Coronary artery (tissue), 2 donors: ENCODE data around the gene RAB11FIP5.

ENCODE experiments used
- DNase-seq: peaks from one replicate; pipeline ENCODE4 v3.0.0-alpha.2; 2017; ENCODE audit warnings: low spot score
- H3K27ac ChIP-seq, 2 donors: fragments of 200-600 bp; sonication (generic); one replicate each; pipeline ENCODE4 v1.5.1; 2016 to 2019
- H3K4me3 ChIP-seq: fragments of 200-600 bp; sonication (generic); 2 replicates; pipeline ENCODE4 v1.5.1; 2016; ENCODE audit warnings: mild to moderate bottlenecking, moderate library complexity
- TF ChIP-seq, protein P1 (sequence below): fragments of 200-600 bp; sonication (generic); IDR thresholded peaks from one replicate; pipeline ENCODE4 v1.5.1; 2019; ENCODE audit warnings: antibody characterized with exemption

The RAB11FIP5 gene

GRCh38 chr2:73078457-73079411 is 34.0 kb downstream of the RAB11FIP5 start:
- TF ChIP-seq, protein P1, sequence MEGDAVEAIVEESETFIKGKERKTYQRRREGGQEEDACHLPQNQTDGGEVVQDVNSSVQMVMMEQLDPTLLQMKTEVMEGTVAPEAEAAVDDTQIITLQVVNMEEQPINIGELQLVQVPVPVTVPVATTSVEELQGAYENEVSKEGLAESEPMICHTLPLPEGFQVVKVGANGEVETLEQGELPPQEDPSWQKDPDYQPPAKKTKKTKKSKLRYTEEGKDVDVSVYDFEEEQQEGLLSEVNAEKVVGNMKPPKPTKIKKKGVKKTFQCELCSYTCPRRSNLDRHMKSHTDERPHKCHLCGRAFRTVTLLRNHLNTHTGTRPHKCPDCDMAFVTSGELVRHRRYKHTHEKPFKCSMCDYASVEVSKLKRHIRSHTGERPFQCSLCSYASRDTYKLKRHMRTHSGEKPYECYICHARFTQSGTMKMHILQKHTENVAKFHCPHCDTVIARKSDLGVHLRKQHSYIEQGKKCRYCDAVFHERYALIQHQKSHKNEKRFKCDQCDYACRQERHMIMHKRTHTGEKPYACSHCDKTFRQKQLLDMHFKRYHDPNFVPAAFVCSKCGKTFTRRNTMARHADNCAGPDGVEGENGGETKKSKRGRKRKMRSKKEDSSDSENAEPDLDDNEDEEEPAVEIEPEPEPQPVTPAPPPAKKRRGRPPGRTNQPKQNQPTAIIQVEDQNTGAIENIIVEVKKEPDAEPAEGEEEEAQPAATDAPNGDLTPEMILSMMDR, result no peak
- DNase-seq, result no peak
- Histone ChIP-seq H3K4me3 (no peak overlapping the region), H3K27ac (no peak overlapping the region)

GRCh38 chr2:73077424-73077795 is 35.3 kb downstream of the RAB11FIP5 start:
- DNase-seq, result no peak
- TF ChIP-seq, protein P1, result no peak
- Histone ChIP-seq H3K4me3 (no peak overlapping the region), H3K27ac (no peak overlapping the region)

- TF ChIP-seq, protein P1, result no peak
- Histone ChIP-seq H3K4me3 (no peak overlapping the region), H3K27ac (no peak overlapping the region)
- DNase-seq, result no peak
These were observed 35.9 kb downstream of the RAB11FIP5 start for GRCh38 chr2:73076701-73077423.

- no peak for DNase-seq
- H3K4me3 ChIP-seq, result no peak overlapping the region
- TF ChIP-seq, protein P1, result no peak
- H3K27ac ChIP-seq, result no peak overlapping the region
These were observed 37.0 kb downstream of the RAB11FIP5 start for GRCh38 chr2:73075477-73076373.

DNA sequence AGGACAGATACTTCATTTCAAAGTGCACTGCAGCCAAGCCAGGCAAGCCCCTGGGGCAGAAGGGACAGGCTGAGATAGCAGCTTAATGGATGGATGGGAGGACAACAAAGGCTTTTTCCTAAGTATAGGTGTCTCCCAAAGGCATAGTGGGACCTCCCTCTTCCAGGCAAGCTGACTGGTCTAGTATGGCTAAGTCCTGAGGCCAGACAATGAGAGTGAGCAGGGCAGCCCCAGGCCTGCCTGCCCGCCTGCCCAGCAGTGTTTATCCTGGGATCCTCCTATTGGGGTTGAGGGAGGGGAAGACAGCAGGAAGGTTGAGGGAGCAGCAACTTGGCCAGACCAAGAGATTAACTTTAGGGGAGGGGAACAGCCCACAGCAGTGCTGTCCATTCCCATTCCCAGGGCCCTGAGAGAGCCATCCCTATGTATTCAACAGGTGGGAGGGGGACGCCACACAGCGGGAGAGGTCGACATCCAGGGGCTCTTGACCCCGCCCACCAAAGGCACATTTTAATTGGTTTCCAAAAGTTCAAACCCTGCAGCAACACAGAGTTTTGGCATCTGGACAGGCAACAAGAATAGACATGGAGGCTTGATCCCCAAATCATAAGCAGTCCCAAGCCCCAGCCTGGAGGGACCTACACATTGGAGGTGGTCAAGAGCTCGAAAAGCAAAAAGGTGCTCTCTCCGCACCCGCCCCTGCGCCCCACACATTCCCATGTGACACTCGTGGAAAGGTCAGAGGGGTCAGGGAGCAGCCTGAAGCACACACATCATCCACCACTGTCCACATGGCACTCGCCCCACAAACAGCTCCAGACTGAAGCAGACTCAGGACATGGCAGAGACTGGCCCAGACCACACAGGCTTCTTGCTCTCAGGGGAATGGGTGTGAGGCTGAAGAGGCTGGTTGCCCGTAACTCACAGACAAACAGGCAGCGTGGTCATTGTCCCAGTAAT is 38.4 kb downstream of the RAB11FIP5 start:
- no peak overlapping the region for H3K27ac ChIP-seq
- TF ChIP-seq, protein P1, result no peak
- DNase-seq, result no peak
- H3K4me3 ChIP-seq, result no peak overlapping the region

DNA sequence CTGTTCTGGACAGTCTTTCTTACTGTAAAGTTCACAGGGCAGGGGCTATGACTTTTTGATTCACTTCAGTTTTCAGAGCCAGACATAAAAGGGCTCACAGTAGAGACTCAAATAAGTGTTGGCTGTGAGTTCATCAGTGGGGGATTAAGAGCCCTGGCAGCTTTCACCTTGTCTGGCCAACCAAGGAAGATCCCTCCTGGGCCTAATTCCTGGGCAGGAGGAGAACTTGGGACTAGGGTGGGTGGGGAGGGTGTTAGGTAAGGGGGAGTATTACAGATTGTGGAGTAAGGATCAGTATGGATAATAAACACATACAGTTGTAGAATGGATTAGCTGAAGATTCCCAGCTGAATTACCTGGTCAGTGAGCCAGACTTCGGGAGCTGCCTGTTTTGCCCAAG is 40.3 kb downstream of the RAB11FIP5 start:
- Histone ChIP-seq H3K27ac (peak overlapping the region in 1 of 2 donors; percentile 96), H3K4me3 (peak overlapping the region; percentile 98)
- peak; percentile 68 for DNase-seq
- TF ChIP-seq, protein P1, result no peak
